ENCODE results near the gene SLC24A3. TPM values are rescaled to one million over a fixed set of nuclear protein-coding genes. Genes with fewer than 3 reads are reported as not detected.
A peak's percentile ranks its signal among the peaks of the same experiment; 100 is the strongest.

Gene SLC24A3
- total RNA-seq, 3 donors from 2014 or later, result 4.9 to 12.3 (median 5.9) TPM

- H3K27ac ChIP-seq, result no peak overlapping the region
- no peaks in the 10 kb centered on the region for H3K36me3 ChIP-seq
- no peaks in the 10 kb centered on the region for H3K27me3 ChIP-seq
- DNase-seq (ENCODE audit: low spot score in 2 of 2), result no peak
- intact Hi-C loops (cut with DNase I; ENCODE audit: low total_unique reads), result no loop called here
- H3K9me3 ChIP-seq, result no peaks in the 10 kb centered on the region
- H3K4me1 ChIP-seq, result peaks cover 0 to 2% of the 10 kb centered on the region in 2 donors
- TF ChIP-seq, protein P1, sequence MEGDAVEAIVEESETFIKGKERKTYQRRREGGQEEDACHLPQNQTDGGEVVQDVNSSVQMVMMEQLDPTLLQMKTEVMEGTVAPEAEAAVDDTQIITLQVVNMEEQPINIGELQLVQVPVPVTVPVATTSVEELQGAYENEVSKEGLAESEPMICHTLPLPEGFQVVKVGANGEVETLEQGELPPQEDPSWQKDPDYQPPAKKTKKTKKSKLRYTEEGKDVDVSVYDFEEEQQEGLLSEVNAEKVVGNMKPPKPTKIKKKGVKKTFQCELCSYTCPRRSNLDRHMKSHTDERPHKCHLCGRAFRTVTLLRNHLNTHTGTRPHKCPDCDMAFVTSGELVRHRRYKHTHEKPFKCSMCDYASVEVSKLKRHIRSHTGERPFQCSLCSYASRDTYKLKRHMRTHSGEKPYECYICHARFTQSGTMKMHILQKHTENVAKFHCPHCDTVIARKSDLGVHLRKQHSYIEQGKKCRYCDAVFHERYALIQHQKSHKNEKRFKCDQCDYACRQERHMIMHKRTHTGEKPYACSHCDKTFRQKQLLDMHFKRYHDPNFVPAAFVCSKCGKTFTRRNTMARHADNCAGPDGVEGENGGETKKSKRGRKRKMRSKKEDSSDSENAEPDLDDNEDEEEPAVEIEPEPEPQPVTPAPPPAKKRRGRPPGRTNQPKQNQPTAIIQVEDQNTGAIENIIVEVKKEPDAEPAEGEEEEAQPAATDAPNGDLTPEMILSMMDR (IDR thresholded peaks at IDR 0.05), result no peak
- TF ChIP-seq POLR2AphosphoS5 (IDR thresholded peaks at IDR 0.05), result no peak
- no peak for TF ChIP-seq POLR2A (IDR thresholded peaks at IDR 0.05)
- no peak overlapping the region for H3K4me3 ChIP-seq
Measured at GRCh38 chr20:19251506-19251905, 39.1 kb downstream of the SLC24A3 start.

DNA sequence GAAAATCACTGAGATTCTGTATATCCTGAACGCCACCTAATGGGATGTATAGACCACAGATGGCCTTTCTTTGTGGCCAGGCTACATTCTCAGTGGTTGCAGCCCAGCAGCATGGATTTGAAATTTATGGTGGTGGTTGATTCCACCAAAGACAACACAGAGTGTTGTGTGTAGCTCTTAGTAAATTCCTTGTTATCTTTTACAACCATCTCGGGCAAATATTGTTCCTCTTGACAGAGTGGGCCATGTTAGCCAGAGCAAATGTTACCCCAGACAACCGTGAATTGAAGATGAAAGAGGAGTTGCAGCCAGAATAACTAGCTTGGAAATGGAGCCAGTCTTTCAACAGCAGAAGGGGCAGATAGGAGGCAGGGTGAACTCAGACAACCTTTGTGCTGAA, 39.5 kb downstream of the SLC24A3 start:
- no peak overlapping the region for H3K4me3 ChIP-seq
- intact Hi-C loops (cut with DNase I; ENCODE audit: low total_unique reads), result no loop called here
- H3K9me3 ChIP-seq, result no peaks in the 10 kb centered on the region
- no peak for DNase-seq (ENCODE audit: low spot score in 2 of 2)
- no peak for TF ChIP-seq POLR2A (IDR thresholded peaks at IDR 0.05)
- TF ChIP-seq, protein P1 (IDR thresholded peaks at IDR 0.05), result no peak
- TF ChIP-seq POLR2AphosphoS5 (IDR thresholded peaks at IDR 0.05), result no peak
- no peaks in the 10 kb centered on the region for H3K27me3 ChIP-seq
- no peaks in the 10 kb centered on the region for H3K36me3 ChIP-seq
- H3K27ac ChIP-seq, result no peak overlapping the region
- peaks cover 0 to 2% of the 10 kb centered on the region in 2 donors for H3K4me1 ChIP-seq

- no peak for DNase-seq (ENCODE audit: low spot score in 2 of 2)
- no peaks in the 10 kb centered on the region for H3K27me3 ChIP-seq
- H3K4me3 ChIP-seq, result no peak overlapping the region
- H3K27ac ChIP-seq, result no peak overlapping the region
- TF ChIP-seq, protein P1 (IDR thresholded peaks at IDR 0.05), result no peak
- peak in 1 of 3 donors; percentile 79 for TF ChIP-seq POLR2AphosphoS5 (IDR thresholded peaks at IDR 0.05)
- no peaks in the 10 kb centered on the region for H3K36me3 ChIP-seq
- H3K9me3 ChIP-seq, result no peaks in the 10 kb centered on the region
- H3K4me1 ChIP-seq, result peaks cover 0 to 2% of the 10 kb centered on the region in 2 donors
- intact Hi-C loops (cut with DNase I; ENCODE audit: low total_unique reads), result no loop called here
Measured at GRCh38 chr20:19252451-19253120, 40.1 kb downstream of the SLC24A3 start.

GRCh38 chr20:19253316-19253715, 40.9 kb downstream of the SLC24A3 start:
- intact Hi-C loops (cut with DNase I; ENCODE audit: low total_unique reads), result no loop called here
- no peak for DNase-seq (ENCODE audit: low spot score in 2 of 2)
- H3K4me1 ChIP-seq, result peaks cover 0 to 2% of the 10 kb centered on the region in 2 donors

More at GRCh38 chr20:19253316-19253715, 40.9 kb downstream of the SLC24A3 start:
- no peak for TF ChIP-seq POLR2A (IDR thresholded peaks at IDR 0.05)
- no peak for TF ChIP-seq POLR2AphosphoS5 (IDR thresholded peaks at IDR 0.05)
- TF ChIP-seq, protein P1 (IDR thresholded peaks at IDR 0.05), result no peak
- Histone ChIP-seq H3K9me3 (no peaks in the 10 kb centered on the region), H3K27me3 (no peaks in the 10 kb centered on the region), H3K4me3 (no peak overlapping the region), H3K36me3 (no peaks in the 10 kb centered on the region), H3K27ac (no peak overlapping the region)

All from breast epithelium (tissue), 4 donors.